ENCODE results near the gene SEC22A.

DNA sequence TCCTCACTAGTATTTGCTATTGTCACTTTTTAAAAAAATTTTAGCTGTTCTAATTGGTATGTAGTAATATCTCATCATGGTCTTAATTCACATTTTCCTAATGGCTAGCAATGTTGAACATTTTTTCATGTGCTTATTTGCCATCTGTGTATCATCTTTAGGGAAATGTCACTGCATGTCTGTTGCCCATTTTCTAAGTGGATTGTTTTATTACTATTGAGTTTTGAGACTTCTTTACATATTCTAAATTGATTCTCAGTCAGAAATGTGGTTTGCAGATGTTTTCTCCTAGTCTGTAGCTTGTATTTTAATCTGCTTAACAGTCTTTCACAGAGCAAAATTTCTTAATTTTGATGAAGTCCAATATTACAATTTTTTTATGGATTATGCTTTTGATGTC lies 33.6 kb upstream of the SEC22A start:
- TF ChIP-seq, protein P1, sequence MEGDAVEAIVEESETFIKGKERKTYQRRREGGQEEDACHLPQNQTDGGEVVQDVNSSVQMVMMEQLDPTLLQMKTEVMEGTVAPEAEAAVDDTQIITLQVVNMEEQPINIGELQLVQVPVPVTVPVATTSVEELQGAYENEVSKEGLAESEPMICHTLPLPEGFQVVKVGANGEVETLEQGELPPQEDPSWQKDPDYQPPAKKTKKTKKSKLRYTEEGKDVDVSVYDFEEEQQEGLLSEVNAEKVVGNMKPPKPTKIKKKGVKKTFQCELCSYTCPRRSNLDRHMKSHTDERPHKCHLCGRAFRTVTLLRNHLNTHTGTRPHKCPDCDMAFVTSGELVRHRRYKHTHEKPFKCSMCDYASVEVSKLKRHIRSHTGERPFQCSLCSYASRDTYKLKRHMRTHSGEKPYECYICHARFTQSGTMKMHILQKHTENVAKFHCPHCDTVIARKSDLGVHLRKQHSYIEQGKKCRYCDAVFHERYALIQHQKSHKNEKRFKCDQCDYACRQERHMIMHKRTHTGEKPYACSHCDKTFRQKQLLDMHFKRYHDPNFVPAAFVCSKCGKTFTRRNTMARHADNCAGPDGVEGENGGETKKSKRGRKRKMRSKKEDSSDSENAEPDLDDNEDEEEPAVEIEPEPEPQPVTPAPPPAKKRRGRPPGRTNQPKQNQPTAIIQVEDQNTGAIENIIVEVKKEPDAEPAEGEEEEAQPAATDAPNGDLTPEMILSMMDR (IDR thresholded peaks at IDR 0.05) = no peak
- TF ChIP-seq EZH2 (IDR thresholded peaks at IDR 0.05; ENCODE audit: borderline replicate concordance, insufficient read depth, low read depth, low read length, poor library complexity, severe bottlenecking) = no peak

All from B cell (primary cell).